ENCODE measurements around the gene LHX4. TPM values are rescaled to one million over a fixed set of nuclear protein-coding genes. Genes with fewer than 3 reads are reported as not detected.

The LHX4 gene
- total RNA-seq, 4 donors from 2014 or later, result 0.48 to 1.2 TPM; not detected in 2

- in situ Hi-C loops (cut with MboI; ENCODE audit: low pct_ligation_motif_present in 1 of 4, low pct_unique_long_range_greater_than_20kb in 1 of 4, low sequenced_read_pairs in 3 of 4), result no loop called here
- WGBS, 2 donors (ENCODE audit: low coverage in 1 of 2), result 69 to 74% methylated on average over 4 to 9 of the region's 9 CpGs
- H3K36me3 ChIP-seq, result no peaks in the 10 kb centered on the region
Measured at GRCh38 chr1:180278596-180279395, 48.7 kb downstream of the LHX4 start.

DNA sequence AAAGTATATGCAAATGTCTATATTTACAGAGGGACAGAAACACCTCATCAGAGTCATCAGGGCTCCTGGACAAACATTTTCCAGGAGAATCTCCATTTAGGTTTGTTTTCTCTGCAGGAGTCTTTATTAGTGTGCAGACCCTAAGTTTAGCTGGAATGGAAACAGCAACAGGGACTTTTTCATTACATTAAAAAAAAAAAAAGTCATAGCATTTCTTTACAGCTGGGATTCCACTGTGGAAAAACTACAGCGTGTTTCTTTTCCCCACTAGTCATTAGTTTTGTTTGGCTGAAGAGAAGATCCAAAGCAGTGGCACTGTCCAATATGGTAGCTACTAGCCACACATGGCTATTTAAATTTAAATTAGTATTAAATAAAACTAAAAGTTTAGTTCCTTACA, 49.6 kb downstream of the LHX4 start:
- in situ Hi-C loops (cut with MboI; ENCODE audit: low pct_ligation_motif_present in 1 of 4, low pct_unique_long_range_greater_than_20kb in 1 of 4, low sequenced_read_pairs in 3 of 4) (no loop called here), intact Hi-C loops (cut with DNase I; ENCODE audit: low total_unique reads) (no loop called here)
- Histone ChIP-seq H3K4me3 (no peak overlapping the region), H3K9me3 (no peaks in the 10 kb centered on the region), H3K27ac (no peak overlapping the region), H3K36me3 (no peaks in the 10 kb centered on the region), H3K27me3 (no peaks in the 10 kb centered on the region), H3K4me1 (peaks cover 0 to 11% (median 3%) of the 10 kb centered on the region in 4 donors)
- 98% methylated on average over 1 of the region's 1 CpG; no CpG with 5 or more reads in 1 of the 2 donors for WGBS, 2 donors (ENCODE audit: low coverage in 1 of 2)
- no peak for DNase-seq
- TF ChIP-seq, protein P1, sequence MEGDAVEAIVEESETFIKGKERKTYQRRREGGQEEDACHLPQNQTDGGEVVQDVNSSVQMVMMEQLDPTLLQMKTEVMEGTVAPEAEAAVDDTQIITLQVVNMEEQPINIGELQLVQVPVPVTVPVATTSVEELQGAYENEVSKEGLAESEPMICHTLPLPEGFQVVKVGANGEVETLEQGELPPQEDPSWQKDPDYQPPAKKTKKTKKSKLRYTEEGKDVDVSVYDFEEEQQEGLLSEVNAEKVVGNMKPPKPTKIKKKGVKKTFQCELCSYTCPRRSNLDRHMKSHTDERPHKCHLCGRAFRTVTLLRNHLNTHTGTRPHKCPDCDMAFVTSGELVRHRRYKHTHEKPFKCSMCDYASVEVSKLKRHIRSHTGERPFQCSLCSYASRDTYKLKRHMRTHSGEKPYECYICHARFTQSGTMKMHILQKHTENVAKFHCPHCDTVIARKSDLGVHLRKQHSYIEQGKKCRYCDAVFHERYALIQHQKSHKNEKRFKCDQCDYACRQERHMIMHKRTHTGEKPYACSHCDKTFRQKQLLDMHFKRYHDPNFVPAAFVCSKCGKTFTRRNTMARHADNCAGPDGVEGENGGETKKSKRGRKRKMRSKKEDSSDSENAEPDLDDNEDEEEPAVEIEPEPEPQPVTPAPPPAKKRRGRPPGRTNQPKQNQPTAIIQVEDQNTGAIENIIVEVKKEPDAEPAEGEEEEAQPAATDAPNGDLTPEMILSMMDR (IDR thresholded peaks at IDR 0.05), result no peak
- TF ChIP-seq EP300 (IDR thresholded peaks at IDR 0.05; ENCODE audit: low read depth) (no peak), POLR2A (IDR thresholded peaks at IDR 0.05) (no peak), POLR2AphosphoS5 (IDR thresholded peaks at IDR 0.05) (no peak)

More at GRCh38 chr1:180278596-180279395, 48.7 kb downstream of the LHX4 start:
- no peaks in the 10 kb centered on the region for H3K9me3 ChIP-seq
- H3K27me3 ChIP-seq, result no peaks in the 10 kb centered on the region
- DNase-seq, result no peak
- H3K27ac ChIP-seq, result peak overlapping the region in 1 of 4 donors; percentile 30
- intact Hi-C loops (cut with DNase I; ENCODE audit: low total_unique reads), result no loop called here
- TF ChIP-seq POLR2AphosphoS5 (IDR thresholded peaks at IDR 0.05) (no peak), EP300 (IDR thresholded peaks at IDR 0.05; ENCODE audit: low read depth) (no peak), POLR2A (IDR thresholded peaks at IDR 0.05) (no peak)
- TF ChIP-seq, protein P1 (IDR thresholded peaks at IDR 0.05), result no peak
- H3K4me3 ChIP-seq, result no peak overlapping the region
- peaks cover 0 to 11% (median 3%) of the 10 kb centered on the region in 4 donors for H3K4me1 ChIP-seq

DNA sequence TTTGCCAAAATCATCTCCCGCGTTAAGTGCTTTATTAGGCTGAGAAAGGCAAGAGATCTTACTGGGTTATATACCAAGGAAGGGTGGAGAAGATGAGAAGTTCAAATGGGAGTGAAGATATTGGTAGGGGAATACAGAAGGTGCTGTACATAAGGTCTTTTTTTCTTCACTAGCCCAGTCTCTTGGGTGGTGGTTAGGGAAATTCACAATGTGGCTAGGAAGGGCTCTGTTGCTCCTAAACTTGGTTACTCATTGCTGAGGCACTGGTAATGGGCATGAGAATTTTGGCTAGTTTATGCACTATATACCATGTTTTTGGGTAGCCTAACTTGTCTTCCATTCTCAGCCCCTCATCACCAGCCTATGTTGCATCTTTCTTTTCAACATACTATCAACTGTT, 50.6 kb downstream of the LHX4 start:
- no peak overlapping the region for H3K27ac ChIP-seq
- DNase-seq, result no peak

DNA sequence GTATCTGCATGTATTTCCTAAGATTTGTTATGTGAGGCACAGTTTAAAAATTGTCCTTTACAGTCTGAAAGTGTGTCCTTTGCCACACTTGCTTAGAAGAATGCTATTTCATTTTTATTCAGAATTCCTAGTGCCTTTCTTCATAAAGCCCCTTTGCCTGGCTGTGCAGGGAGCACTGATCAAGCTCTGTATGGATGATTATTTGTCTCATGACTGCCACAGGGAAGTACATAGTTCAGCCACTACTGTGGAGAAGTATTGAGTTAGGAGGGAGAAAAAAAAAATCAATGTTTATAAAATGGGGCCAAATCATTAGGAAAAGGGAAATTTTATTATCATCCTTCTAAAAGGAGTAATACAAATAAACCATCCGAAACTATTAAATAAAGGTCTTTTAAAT, 51.4 kb downstream of the LHX4 start:
- no peak overlapping the region for H3K27ac ChIP-seq
- no peak for TF ChIP-seq EP300 (IDR thresholded peaks at IDR 0.05; ENCODE audit: low read depth)
- no peak for TF ChIP-seq POLR2AphosphoS5 (IDR thresholded peaks at IDR 0.05)
- TF ChIP-seq, protein P1 (IDR thresholded peaks at IDR 0.05), result no peak
- no peak for TF ChIP-seq POLR2A (IDR thresholded peaks at IDR 0.05)
- H3K27me3 ChIP-seq, result no peaks in the 10 kb centered on the region
- intact Hi-C loops (cut with DNase I; ENCODE audit: low total_unique reads), result no loop called here
- in situ Hi-C loops (cut with MboI; ENCODE audit: low pct_ligation_motif_present in 1 of 4, low pct_unique_long_range_greater_than_20kb in 1 of 4, low sequenced_read_pairs in 3 of 4), result no loop called here
- H3K36me3 ChIP-seq, result peaks cover 0 to 3% (median 0%) of the 10 kb centered on the region in 4 donors
- WGBS, 2 donors (ENCODE audit: low coverage in 1 of 2), result 92 to 93% methylated on average over 1 of the region's 1 CpG
- no peaks in the 10 kb centered on the region for H3K9me3 ChIP-seq
- peaks cover 0 to 11% (median 3%) of the 10 kb centered on the region in 4 donors for H3K4me1 ChIP-seq
- DNase-seq, result no peak
- no peak overlapping the region for H3K4me3 ChIP-seq

More for the DNA sequence above, 50.6 kb downstream of the LHX4 start:
- intact Hi-C loops (cut with DNase I; ENCODE audit: low total_unique reads) (no loop called here), in situ Hi-C loops (cut with MboI; ENCODE audit: low pct_ligation_motif_present in 1 of 4, low pct_unique_long_range_greater_than_20kb in 1 of 4, low sequenced_read_pairs in 3 of 4) (no loop called here)
- Histone ChIP-seq H3K36me3 (no peaks in the 10 kb centered on the region), H3K4me3 (no peak overlapping the region), H3K4me1 (peaks cover 0 to 11% (median 3%) of the 10 kb centered on the region in 4 donors), H3K27me3 (no peaks in the 10 kb centered on the region), H3K9me3 (no peaks in the 10 kb centered on the region)
- WGBS, 2 donors (ENCODE audit: low coverage in 1 of 2), result 98 to 100% methylated on average over 1 to 2 of the region's 2 CpGs
- TF ChIP-seq POLR2AphosphoS5 (IDR thresholded peaks at IDR 0.05) (no peak), EP300 (IDR thresholded peaks at IDR 0.05; ENCODE audit: low read depth) (no peak), POLR2A (IDR thresholded peaks at IDR 0.05) (no peak)
- TF ChIP-seq, protein P1 (IDR thresholded peaks at IDR 0.05), result no peak

All from transverse colon (tissue), 4 donors.